Body of pancreas (tissue), 4 donors: ENCODE results near the gene THSD4.

Experiments
- POLR2A ChIP-seq, 3 donors: fragments of 450-650 bp; IDR thresholded peaks; one replicate each; pipeline ENCODE4 v1.6.1; 2016; ENCODE audit warnings: antibody characterized with exemption in 3 of 3, mild to moderate bottlenecking in 2 of 3
- TF ChIP-seq, protein P1 (sequence below), 7 experiments: fragments of 450-650 bp in 4 of 7; fragments of 200-600 bp in 3 of 7; sonication (generic) in 3 of 7; IDR thresholded peaks; one replicate each; pipeline ENCODE4 v1.5.1; 2016 to 2019; ENCODE audit warnings: antibody characterized with exemption in 7 of 7

DNA sequence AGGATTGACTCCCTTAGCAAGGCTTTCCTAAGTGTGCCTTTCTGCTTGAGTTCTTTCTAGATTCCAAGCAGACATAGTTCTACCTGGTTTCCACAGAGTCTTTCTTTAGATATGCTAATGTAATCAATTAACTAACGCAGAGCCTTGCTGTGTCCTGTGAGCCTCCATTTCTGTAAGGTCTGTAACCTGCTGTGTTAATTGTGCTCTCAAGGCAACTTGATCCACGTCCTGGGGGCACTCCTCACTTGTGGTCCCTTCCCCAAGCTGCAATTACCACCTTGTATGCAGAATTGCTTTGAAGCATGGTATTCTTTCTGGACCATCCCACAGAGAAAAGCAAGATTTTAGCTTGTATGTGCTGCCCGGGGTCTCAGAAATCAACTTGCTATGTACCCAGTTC, 29.5 kb upstream of the THSD4 start:
- TF ChIP-seq, protein P1, sequence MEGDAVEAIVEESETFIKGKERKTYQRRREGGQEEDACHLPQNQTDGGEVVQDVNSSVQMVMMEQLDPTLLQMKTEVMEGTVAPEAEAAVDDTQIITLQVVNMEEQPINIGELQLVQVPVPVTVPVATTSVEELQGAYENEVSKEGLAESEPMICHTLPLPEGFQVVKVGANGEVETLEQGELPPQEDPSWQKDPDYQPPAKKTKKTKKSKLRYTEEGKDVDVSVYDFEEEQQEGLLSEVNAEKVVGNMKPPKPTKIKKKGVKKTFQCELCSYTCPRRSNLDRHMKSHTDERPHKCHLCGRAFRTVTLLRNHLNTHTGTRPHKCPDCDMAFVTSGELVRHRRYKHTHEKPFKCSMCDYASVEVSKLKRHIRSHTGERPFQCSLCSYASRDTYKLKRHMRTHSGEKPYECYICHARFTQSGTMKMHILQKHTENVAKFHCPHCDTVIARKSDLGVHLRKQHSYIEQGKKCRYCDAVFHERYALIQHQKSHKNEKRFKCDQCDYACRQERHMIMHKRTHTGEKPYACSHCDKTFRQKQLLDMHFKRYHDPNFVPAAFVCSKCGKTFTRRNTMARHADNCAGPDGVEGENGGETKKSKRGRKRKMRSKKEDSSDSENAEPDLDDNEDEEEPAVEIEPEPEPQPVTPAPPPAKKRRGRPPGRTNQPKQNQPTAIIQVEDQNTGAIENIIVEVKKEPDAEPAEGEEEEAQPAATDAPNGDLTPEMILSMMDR (IDR thresholded peaks at IDR 0.05) = no peak
- TF ChIP-seq POLR2A (IDR thresholded peaks at IDR 0.05) = no peak
